Measurements from ENCODE around the gene F11.

Gene F11

GRCh38 chr4:186265683-186266652 lies at the start of gene F11:
F11 (plus strand) TSS chr4:186266189; CDS start chr4:186267137, 948 bp downstream.
- Histone ChIP-seq H2AFZ (ENCODE audit: low read depth, low read length) (no peak within 1 kb of the TSS), H3K27me3 (ENCODE audit: low read depth, low read length) (no peaks in the 10 kb centered on the region), H3K27ac (ENCODE audit: low read length) (no peak within 1 kb of the TSS), H3K4me2 (ENCODE audit: low read length) (no peak within 1 kb of the TSS), H3K79me2 (ENCODE audit: low read length) (no peaks in the 10 kb centered on the region), H3K4me3 (ENCODE audit: low read length) (no peak within 1 kb of the TSS), H3K9ac (ENCODE audit: low read length) (no peak within 1 kb of the TSS), H3K4me1 (ENCODE audit: low read length) (no peaks in the 10 kb centered on the region), H3K36me3 (replicated peaks; ENCODE audit: low read depth, low read length) (no peaks in the 10 kb centered on the region), H3K9me3 (ENCODE audit: insufficient read depth, low read length) (no peaks in the 10 kb centered on the region), H4K20me1 (ENCODE audit: insufficient read depth, low read length) (no peaks in the 10 kb centered on the region)
- no peak for TF ChIP-seq EZH2phosphoT487 (IDR thresholded peaks at IDR 0.05; ENCODE audit: low read depth)
- TF ChIP-seq CTCF (IDR thresholded peaks at IDR 0.05; ENCODE audit: low read depth, low read length) = no peak

GRCh38 chr4:186216465-186217024 lies 49.4 kb upstream of the F11 start:
- H3K27me3 ChIP-seq (ENCODE audit: low read depth, low read length) = no peaks in the 10 kb centered on the region
- H3K79me2 ChIP-seq (ENCODE audit: low read length) = no peaks in the 10 kb centered on the region
- H3K36me3 ChIP-seq (replicated peaks; ENCODE audit: low read depth, low read length) = no peaks in the 10 kb centered on the region
- no peaks in the 10 kb centered on the region for H4K20me1 ChIP-seq (ENCODE audit: insufficient read depth, low read length)
- no peak overlapping the region for H3K27ac ChIP-seq (ENCODE audit: low read length)
- TF ChIP-seq EZH2phosphoT487 (IDR thresholded peaks at IDR 0.05; ENCODE audit: low read depth) = no peak
- TF ChIP-seq CTCF (IDR thresholded peaks at IDR 0.05; ENCODE audit: low read depth, low read length) = no peak
- no peaks in the 10 kb centered on the region for H3K4me1 ChIP-seq (ENCODE audit: low read length)
- H2AFZ ChIP-seq (ENCODE audit: low read depth, low read length) = no peak overlapping the region
- H3K9me3 ChIP-seq (ENCODE audit: insufficient read depth, low read length) = no peaks in the 10 kb centered on the region
- no peak overlapping the region for H3K4me3 ChIP-seq (ENCODE audit: low read length)
- H3K9ac ChIP-seq (ENCODE audit: low read length) = no peak overlapping the region
- H3K4me2 ChIP-seq (ENCODE audit: low read length) = no peak overlapping the region

GRCh38 chr4:186217733-186218293 lies 48.2 kb upstream of the F11 start:
- TF ChIP-seq EZH2phosphoT487 (IDR thresholded peaks at IDR 0.05; ENCODE audit: low read depth) (no peak), CTCF (IDR thresholded peaks at IDR 0.05; ENCODE audit: low read depth, low read length) (no peak)
- Histone ChIP-seq H3K36me3 (replicated peaks; ENCODE audit: low read depth, low read length) (no peaks in the 10 kb centered on the region), H4K20me1 (ENCODE audit: insufficient read depth, low read length) (no peaks in the 10 kb centered on the region)

GRCh38 chr4:186221624-186222023 lies 44.4 kb upstream of the F11 start:
- Histone ChIP-seq H3K79me2 (ENCODE audit: low read length) (no peaks in the 10 kb centered on the region), H2AFZ (ENCODE audit: low read depth, low read length) (no peak overlapping the region), H3K4me2 (ENCODE audit: low read length) (no peak overlapping the region), H4K20me1 (ENCODE audit: insufficient read depth, low read length) (no peaks in the 10 kb centered on the region), H3K9ac (ENCODE audit: low read length) (no peak overlapping the region), H3K4me3 (ENCODE audit: low read length) (no peak overlapping the region), H3K4me1 (ENCODE audit: low read length) (no peaks in the 10 kb centered on the region), H3K27ac (ENCODE audit: low read length) (no peak overlapping the region), H3K27me3 (ENCODE audit: low read depth, low read length) (no peaks in the 10 kb centered on the region), H3K36me3 (replicated peaks; ENCODE audit: low read depth, low read length) (no peaks in the 10 kb centered on the region), H3K9me3 (ENCODE audit: insufficient read depth, low read length) (no peaks in the 10 kb centered on the region)
- TF ChIP-seq EZH2phosphoT487 (IDR thresholded peaks at IDR 0.05; ENCODE audit: low read depth) (no peak), CTCF (IDR thresholded peaks at IDR 0.05; ENCODE audit: low read depth, low read length) (no peak)

More at GRCh38 chr4:186217733-186218293, 48.2 kb upstream of the F11 start:
- Histone ChIP-seq H3K9me3 (ENCODE audit: insufficient read depth, low read length) (no peaks in the 10 kb centered on the region), H3K4me3 (ENCODE audit: low read length) (no peak overlapping the region), H3K4me1 (ENCODE audit: low read length) (no peaks in the 10 kb centered on the region), H3K9ac (ENCODE audit: low read length) (no peak overlapping the region), H3K4me2 (ENCODE audit: low read length) (no peak overlapping the region), H2AFZ (ENCODE audit: low read depth, low read length) (no peak overlapping the region), H3K27ac (ENCODE audit: low read length) (no peak overlapping the region), H3K79me2 (ENCODE audit: low read length) (no peaks in the 10 kb centered on the region), H3K27me3 (ENCODE audit: low read depth, low read length) (no peaks in the 10 kb centered on the region)

All from OCI-LY3 (cell line).